ENCODE results near the gene LTO1.

DNA sequence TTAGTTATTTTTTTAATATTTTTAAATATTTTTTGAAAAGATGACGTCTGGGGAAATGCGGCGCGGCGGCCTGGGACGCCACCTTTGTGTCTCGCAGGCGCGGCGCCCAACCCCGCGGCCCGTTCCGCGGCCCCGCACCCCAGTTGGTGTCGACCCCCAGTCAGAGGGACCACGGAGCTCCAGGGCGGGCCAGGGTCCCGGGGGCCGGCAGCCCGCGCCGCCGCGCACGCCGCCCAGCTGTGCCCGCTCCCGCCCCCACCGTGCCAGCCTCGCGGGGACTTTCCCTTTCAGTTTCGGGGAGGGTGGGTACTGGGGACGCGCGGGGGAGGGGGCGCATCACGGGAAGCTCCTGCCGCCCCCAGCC is 32.6 kb downstream of the LTO1 start:
- TF ChIP-seq, protein P1, sequence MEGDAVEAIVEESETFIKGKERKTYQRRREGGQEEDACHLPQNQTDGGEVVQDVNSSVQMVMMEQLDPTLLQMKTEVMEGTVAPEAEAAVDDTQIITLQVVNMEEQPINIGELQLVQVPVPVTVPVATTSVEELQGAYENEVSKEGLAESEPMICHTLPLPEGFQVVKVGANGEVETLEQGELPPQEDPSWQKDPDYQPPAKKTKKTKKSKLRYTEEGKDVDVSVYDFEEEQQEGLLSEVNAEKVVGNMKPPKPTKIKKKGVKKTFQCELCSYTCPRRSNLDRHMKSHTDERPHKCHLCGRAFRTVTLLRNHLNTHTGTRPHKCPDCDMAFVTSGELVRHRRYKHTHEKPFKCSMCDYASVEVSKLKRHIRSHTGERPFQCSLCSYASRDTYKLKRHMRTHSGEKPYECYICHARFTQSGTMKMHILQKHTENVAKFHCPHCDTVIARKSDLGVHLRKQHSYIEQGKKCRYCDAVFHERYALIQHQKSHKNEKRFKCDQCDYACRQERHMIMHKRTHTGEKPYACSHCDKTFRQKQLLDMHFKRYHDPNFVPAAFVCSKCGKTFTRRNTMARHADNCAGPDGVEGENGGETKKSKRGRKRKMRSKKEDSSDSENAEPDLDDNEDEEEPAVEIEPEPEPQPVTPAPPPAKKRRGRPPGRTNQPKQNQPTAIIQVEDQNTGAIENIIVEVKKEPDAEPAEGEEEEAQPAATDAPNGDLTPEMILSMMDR (IDR thresholded peaks at IDR 0.05), result no peak
- TF ChIP-seq POLR2A (IDR thresholded peaks at IDR 0.05), result no peak

All from esophagus squamous epithelium (tissue), 4 donors.